GM13977 (cell line): ENCODE data around the gene INPP5E.

Source experiments
- DNase-seq: peaks from one replicate; pipeline ENCODE4 v3.0.0; 2012; ENCODE audit warnings: low spot score
- CTCF ChIP-seq: IDR thresholded peaks from 2 replicates; pipeline ENCODE4 v1.5.1; 2012; ENCODE audit warnings: mild to moderate bottlenecking, control low read depth; ENCODE audit not compliant: insufficient read depth; ENCODE audit errors: extremely low read depth, missing control alignments
- in situ Hi-C: fragments of 300-500 bp; cut with MboI; formaldehyde crosslinking; loops from one replicate; pipeline ENCODE4 v1.12.0; 2022; ENCODE audit warnings: low sequenced_read_pairs, low pct_unique_long_range_greater_than_20kb, mixed read lengths, inconsistent platforms; ENCODE audit not compliant: unreplicated experiment

Gene INPP5E

DNA sequence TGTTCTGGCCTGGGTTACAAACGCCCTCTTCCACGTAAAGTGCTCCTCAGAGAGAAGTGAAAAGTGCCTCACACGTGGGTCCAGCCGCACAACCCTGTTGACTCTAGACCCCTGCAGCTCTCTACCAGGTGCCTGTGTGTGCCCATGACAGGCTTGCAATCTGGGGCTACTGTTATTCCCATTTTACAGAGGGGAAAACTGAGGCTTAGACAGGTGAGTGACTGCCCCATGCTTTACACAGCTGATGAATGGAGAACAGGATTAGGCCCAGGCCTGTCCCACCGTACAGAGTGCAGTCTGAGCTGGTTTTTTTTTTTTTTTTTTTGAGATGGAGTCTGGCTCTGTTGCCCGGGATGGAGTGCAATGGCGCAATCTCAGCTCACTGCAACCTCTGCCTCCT, 6.2 kb upstream of the INPP5E start:
- DNase-seq = no peak
- in situ Hi-C loops = no loop called here
- TF ChIP-seq CTCF = no peak

GRCh38 chr9:136444102-136444501, 4.5 kb upstream of the INPP5E start:
- no peak for TF ChIP-seq CTCF
- in situ Hi-C loops = no loop called here
- no peak for DNase-seq

DNA sequence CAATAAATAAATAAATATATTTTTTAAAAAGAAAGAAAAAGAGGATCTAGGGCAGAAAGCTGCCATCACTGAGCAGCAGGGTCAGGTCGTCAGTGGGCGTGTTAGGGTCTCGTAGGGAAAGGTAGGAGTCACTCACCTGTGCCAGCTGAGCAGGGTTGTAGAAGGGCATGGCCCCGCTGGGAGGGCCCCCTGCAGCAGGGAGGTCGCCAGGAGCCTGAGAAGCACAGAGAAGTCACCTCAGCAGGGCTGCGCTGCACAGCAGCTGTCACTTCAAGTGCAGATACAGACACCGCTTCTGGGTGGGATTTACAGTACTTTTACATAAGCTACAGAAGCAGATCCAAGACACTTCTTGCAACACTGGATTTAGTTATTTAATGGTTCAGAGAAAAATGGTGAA, 4.0 kb upstream of the INPP5E start:
- no peak for TF ChIP-seq CTCF
- in situ Hi-C loops = no loop called here

GRCh38 chr9:136443087-136443486, 3.4 kb upstream of the INPP5E start:
- in situ Hi-C loops = no loop called here
- DNase-seq = no peak
- no peak for TF ChIP-seq CTCF

More for the DNA sequence above, 4.0 kb upstream of the INPP5E start:
- no peak for DNase-seq

- TF ChIP-seq CTCF = no peak
- no peak for DNase-seq
- in situ Hi-C loops = no loop called here
Measured at GRCh38 chr9:136442265-136442664, 2.6 kb upstream of the INPP5E start.

DNA sequence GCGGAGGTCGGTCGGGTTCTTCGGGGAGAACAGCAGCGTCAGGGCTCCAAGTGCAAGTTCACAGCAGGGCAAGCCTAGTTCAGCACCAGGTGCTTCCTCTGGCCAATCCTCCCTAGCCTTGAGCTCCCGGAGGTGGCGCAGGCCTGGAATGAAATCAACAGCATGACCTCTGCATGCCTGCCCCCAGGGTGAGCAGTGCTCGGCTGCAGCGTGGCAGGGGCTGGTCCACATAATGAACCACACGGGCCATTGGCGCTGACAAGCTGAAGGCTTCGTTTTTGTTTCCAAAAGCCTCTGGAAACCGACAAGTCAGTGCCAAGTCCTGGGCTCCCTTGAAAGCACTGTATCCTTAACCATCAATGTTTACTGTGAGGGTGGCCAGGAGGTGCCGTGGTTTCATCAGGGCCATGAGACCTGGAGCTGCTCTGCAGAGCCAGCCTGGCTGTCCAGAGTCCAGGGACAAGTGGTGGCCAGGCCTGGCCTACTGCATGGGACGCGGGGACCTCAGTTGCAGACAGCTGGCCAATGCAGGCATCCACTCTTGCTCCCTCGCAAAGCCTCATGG, 2.1 kb upstream of the INPP5E start:
- in situ Hi-C loops = no loop called here

More for the DNA sequence above, 2.1 kb upstream of the INPP5E start:
- no peak for TF ChIP-seq CTCF
- DNase-seq = no peak
